Activated T-cell treated with anti-CD3 and anti-CD28 coated beads for 48 hours (primary cell): ENCODE results near the gene DIP2C.

Experiments
- DNase-seq: peaks from one replicate; pipeline ENCODE4 v3.0.0-alpha.2; 2020; ENCODE audit warnings: low read depth

DIP2C gene

DNA sequence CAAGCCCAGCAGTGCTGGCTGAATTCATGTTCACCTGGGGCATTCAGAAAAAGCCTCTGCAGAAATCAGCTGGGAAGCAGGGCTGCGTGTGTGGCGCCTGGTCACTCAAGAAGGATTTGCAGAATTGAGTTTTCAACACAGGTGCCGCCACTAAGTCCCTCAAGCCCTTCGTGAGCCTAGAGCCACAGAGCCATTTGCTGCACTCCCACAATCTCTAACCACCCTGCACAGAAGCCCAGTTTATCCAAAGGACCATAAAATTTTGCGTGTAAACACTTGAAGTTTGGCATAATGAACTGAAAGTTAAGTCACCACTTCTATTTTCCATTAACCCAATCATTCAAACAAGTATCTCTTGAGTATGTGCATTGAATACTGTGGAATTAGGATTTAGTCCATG lies 136.2 kb downstream of the DIP2C start:
- no peak for DNase-seq

DNA sequence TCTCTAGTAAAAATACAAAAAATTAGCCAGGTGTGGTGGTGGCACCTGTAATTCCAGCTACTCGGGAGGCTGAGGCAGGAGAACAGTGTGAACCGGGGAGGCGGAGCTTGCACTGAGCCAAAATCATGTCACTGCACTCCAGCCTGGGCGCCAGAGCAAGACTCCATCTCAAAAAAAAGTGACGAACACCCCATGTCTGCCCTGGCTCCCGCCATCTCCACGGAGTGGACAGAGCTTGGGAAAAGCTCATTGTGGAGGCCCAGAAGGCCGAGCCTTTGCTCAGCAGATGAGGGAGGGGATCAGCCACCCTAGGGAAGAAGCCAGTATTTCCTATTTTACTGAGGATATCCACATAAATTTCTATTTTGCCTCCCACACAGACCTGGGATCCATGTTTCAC lies 136.8 kb downstream of the DIP2C start:
- DNase-seq, result no peak

DNA sequence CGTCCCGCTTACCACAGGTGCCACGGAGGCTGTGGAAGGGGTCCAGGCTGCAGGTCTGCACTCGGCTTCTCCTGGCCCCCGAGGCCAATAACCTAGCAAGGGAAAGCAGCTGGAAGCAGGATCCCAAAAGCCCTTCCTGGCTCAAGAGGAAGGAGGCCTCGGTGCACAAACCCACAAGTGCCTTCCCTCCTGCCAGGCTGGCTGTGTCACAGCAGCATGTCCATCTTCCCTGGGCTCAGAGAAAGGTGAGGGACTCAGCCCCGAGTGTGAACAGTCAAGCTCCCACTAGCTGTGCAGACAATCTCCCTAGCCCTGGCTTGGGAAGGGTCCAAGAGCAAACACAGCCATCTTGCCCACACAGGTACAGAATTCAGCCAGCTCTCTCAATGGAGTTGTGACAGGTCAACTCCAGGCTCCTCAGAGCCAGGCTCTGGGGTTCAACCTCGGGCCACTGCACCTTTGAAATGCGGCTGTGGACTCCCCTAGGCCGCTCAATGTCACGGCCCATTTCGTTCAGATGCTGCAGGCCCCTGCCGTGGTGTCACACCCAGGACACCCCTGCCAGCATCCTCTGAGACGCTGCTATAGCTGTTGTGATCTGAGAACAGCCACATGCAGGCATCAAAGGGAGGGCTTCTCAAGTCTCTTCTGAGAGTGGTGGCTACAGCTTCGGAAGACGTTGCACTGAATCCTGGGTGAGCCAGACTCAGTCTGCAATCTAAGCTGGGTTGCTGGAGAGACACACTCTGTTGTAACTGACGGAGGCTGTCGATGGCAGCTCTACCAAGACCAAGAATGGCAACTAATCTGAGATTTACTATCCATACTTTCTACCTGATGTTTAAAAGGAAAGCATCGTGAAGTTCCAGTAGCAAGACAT lies 137.9 kb downstream of the DIP2C start:
- DNase-seq, result no peak

DNA sequence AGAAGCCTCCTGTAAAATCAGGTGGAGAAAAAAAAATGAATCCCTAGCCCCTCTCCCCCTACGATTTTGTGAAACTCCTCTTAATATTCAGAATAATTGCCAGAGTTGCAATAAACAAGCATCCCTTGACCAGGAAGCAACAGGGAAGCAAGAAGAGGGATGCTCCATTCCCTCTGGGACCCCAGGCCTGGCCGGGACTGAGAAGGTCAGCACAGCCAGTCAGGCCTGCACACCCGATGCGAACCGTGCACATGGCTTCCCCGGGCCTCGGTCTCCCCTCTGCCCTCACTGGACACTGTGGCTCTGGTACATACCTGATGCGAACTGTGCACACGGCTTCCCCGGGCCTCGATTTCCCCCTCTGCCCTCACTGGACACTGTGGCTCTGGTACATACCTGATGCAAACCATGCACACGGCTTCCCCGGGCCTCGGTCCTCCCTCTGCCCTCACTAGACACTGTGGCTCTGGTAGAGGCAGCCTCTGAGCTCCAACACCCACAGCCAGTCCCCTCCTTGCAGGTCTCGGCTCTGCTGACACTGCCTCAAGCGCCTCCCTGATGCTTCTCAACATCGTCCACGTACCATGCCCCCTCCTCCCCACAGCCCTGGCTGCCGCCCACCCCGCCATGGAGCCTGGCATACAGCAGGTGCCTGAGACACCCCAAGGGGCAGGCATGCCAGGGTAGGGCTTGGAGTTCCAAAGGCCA lies 138.6 kb downstream of the DIP2C start:
- no peak for DNase-seq

DNA sequence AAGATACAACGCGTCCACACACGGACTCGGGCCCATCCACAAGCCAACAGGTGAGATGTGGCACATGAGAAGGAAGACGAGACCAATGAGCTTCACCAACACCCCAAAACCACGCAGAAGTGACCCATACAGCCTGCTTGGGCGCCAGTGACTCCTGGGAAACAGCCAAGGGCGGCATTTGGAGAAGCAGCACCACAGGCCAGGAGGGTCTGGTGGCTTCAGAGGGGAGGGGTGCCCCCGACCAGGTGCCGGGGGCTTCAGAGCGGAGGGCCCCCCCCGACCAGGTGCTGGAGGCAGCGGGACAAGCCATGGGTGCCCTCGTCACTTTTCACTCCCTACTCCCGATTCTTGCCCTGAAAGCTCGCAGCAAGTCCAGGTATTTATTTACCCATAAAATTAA lies 140.1 kb downstream of the DIP2C start:
- DNase-seq, result no peak

DNA sequence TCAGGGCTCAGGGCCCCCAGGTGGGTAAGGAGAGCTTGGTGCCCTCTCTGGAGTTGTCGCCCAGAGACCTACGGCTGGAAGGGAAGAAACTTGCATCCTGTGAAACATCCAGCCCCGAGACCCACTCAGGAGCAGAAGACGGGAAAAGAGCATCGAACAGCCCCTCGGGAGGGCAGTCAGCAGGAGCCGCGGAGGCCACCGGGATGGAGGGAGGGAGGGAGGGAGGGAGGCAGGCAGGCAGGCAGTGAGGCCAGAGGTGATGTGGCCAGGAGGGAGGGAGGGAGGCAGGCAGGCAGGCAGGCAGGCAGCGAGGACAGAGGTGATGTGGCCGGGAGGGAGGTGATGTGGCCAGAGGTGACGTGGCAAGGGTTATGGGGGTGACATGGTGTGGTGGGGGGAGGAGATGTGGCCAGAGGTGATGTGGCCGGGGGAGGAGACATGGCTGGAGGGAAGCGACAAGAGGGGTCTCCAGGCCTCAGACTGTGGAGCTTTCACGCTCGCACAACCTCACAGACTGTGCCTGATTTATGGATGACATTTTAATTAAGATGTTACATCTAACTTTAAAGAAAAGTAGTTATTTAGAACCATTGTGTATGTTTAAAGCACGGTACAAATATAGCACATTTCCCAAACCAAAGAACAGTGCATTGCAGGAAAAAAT lies 141.1 kb downstream of the DIP2C start:
- DNase-seq, result no peak

DNA sequence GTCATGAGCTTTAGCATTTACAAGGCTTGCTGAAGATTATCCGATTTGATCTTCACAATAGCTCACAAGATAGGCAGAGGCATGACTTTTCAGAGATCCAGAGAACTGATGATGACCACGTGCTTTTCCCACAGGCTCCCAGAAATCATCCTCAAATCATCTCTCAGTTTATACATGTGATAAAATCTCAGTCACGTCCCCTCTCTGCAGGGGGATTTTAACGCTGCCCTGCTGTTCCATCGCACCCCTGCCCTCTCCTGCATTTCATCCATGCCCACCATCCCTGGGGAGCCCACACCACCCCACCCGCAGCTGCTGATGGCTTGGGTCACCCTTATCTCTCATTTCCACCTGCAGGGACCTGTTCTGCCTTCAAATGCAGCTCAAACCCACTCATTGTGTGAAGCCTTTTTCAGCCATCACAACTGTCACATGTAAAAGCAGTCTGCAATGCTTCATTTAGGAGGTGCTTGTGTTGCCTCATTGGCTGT lies 141.8 kb downstream of the DIP2C start:
- DNase-seq, result no peak

DNA sequence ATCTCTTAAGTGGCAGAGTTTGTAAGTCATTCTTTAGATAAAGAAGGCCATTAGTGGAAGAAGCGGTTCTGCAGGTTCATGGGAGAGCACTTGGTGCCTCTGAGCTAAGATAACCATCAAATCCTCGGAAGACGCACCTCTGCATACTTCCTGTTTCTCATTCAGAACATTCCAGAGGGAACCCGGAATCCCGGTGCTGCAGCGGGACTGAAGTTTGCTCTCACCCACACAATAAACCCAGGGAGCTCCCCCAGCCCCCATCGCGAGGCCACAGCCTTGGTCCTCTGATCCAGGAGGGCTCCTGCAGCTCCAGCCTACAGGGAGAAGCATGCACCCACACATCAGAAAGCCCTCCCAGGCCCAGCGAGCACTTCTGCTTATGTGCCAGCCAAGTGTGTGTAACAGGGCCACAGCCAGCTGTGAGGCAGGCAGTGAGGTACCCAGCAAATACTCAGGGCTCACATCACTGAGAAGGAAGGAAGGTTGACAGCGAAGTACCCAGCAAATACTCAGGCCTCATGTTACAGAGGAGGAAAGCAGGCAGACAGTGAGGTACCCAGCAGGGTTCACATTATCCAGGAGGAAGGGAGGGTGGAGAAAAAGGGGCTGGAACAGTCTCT lies 142.4 kb downstream of the DIP2C start:
- no peak for DNase-seq

DNA sequence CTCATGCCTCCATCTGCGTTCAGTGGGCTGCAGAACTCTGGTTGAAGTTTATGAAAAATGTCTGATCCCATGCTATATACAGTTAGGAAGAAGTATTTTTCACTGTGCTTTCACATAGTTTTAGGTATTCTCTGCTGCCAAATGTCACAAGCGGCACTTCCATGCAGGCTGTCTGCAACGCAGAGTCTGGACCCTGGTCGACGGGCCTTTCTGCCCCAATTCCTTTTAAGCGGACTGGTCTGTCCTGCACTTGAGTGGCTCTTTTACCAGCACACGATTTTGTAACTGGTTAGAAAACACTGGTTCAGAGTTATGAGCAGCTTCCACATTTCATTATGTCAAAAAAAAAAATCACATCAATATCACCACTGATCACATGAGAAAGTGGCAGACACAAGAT lies 143.0 kb downstream of the DIP2C start:
- DNase-seq, result no peak

DNA sequence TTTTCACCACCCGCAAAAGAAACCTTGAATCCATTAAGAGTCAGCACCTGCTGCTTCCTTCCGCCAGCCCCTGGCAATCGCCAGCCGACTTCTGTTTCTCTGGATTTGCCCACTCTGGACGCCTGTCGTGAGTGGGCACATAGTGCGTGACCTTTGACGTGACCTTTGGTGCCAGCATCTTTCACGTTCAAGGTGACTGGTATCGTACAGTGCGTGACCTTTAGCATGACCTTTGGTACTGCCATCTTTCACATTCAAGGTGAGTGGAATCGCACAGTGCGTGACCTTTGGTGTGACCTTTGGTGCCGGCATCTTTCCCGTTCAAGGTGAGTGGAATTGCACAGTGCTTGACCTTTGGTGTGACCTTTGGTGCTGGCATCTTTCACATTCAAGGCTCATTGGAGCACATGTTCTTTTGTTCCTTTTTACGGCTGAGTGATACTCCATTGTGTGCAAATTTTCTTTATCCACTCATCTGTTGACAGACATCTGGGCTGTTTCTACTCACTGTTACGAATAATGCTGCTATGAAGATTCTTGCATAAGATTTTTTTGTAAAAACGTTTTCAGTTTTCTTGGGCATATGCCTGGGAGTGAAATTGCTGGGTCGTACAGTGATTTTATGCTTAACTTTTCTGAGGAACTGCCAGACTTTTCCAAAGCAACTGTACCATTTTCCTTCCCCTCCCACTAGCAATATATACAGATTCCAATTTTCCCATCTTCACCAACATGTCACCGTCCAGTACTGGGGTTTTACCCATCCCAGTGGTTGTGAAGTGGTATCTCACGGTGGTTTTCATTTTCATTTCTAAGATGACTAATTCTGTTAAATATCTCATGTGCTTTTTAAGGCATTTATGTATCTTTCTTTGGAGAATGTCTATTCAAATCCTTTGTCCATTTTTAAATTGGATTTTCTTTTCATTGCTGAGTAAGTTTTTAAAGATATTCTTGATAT lies 145.3 kb downstream of the DIP2C start:
- DNase-seq, result no peak

DNA sequence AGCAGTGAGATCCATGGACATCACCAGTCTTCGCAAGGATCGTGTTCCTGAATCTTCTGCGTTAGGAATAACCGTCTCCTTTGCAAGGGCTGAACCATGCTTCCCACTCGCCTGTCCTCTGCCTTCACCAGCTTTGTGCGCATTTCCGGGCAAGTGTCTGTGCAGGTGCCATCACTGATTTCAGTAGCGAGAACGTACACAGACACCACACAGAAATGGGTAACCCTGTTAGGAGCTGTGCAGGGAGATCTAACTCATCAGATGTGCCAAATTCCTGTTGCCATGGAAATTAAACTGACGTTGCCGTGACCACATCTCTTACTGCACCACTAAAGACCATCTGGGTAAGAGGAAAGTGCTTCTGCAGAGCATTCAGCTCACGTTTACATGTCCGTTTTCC lies 146.3 kb downstream of the DIP2C start:
- DNase-seq, result no peak

DNA sequence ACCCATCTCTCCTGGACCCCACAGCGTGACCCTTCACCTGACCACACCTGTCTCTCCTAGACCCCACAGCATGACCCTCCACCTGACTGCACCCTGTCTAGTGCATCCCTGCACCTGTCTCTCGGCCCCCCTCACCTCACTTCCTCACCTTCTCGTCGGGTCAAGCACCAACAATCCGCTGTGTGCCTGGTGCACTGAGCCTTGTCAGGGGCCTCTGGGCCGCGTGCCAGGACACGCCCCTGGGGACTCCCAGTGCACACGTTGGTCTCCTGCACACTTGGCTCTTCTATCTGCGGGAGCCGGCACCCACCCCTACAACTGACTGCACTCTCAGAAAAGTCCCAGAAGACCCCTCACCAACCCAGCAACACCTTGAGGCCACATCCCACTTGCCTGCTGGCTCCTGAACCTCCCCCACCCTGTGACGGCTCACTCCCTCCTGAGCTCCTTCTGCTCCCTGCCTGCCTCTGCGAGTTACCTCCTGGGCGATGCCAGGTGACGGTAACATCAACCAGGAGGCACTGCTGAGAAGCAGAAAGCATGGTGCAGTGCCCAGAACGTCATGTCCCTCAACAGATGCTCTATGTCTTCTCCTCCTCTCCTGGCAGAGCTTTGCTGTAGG lies 147.6 kb downstream of the DIP2C start:
- no peak for DNase-seq

DNA sequence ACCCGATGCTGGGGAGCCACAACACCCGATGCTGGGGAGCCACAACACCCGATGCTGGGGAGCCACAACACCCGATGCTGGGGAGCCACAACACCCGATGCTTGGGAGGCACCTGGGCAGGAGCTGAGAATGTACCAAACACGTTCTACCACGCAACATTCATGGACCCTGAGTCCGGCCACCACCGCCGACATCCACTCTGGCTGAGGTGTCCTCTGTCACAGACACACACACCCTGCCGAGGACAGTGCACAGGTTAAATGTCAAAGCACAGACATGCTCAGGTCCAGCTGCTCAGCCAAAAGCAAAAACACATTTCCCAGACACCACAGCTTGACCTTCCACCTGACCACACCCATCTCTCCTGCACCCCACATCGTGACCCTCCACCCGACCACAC lies 148.4 kb downstream of the DIP2C start:
- no peak for DNase-seq

DNA sequence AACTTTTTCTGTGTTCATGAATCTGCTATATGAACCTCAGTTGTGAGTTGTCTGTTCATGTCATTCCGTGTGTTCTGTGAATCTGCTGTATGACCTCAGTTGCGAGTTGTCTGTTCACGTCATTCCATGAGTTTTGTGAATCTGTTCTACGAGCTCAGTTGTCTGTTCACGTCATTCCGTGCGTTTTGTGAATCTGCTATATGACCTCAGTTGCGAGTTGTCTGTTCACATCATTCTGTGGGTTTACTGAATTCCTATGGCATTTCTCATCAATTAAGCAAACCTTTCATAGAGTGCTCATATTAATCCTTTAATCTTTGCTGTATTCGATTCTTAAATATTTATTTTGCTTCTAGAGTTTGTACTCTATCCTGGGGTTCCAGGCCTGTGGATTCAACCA lies 150.6 kb downstream of the DIP2C start:
- DNase-seq, result no peak

DNA sequence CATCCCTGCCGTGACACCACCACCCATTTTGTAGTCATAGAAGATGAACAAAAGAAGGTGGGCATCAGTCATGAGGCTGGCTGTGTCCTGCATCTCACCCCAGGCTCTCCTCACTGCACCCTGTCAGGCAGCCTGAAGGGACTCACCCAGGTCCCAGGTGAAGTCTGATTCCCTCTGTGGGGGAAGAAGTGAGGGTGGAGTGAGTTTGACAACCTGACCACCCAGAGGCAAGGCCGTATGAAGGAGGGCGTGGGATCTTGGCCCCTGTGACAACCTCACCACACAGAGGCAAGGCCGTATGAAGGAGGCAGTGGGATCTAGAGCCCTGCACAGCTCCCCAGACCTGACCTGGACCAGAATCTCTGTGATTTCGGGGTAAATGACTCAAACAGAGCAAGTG lies 152.5 kb downstream of the DIP2C start:
- no peak for DNase-seq

DNA sequence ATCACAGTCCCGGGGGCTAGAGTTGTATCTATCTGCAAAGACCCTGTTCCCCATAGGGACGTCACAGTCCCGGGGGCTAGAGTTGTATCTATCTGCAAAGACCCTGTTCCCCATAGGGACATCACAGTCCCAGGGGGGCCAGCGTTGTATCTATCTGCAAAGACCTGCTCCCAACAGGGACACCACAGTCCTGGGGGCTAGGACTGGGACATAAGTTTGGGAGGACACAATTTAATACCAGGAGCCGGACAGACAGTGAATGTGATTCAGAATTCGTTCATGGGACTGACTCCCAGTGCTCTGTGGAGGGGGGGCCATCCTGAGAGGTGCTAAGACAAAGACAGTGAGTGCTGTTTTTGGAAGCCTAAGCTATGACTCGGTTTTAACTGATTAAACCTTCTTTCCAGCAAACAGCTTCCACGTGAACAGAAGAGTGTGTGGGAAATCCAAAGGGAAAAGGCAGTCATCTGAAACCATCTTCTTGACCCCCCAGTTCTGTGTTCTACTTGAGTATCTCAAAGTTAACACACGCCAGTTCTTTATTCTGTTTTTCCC lies 153.0 kb downstream of the DIP2C start:
- no peak for DNase-seq

DNA sequence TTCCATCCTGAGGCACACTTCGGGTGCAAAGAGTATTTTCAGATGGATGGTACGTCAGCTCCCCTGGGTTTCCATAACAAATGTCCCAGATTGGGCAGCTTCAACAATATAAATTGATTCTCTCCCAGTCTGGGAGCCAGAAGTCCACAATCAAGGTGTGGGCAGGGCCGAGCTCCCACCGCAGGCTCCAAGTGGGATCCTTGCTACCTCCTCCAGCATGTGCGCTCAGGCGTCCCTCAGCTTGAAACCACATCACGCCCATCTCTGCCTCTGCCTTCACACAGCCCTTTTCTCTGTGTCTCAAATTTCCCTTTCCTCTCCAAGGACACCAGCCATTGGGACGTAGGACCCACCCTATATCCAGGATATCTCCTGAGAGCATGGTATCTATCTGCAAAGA lies 153.5 kb downstream of the DIP2C start:
- no peak for DNase-seq

DNA sequence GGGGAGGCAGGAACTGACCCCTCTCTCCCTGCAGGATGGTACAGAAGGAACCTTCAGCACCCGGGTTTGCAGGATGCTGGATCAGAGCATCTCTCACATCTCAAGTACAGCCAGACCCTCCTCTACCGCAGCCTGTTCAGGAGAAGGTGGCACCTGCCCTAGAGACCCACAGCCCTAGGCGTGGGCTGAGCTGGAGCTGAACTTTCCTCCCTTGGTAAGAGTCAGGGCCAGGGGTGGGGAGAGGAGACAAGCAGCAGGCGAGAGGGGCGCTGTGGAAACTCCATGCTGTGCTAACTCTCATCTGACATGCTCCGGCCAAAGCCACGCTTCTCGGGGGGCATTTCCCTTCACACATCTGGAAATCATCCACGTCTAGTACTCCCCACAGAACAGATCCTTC lies 154.4 kb downstream of the DIP2C start:
- no peak for DNase-seq

DNA sequence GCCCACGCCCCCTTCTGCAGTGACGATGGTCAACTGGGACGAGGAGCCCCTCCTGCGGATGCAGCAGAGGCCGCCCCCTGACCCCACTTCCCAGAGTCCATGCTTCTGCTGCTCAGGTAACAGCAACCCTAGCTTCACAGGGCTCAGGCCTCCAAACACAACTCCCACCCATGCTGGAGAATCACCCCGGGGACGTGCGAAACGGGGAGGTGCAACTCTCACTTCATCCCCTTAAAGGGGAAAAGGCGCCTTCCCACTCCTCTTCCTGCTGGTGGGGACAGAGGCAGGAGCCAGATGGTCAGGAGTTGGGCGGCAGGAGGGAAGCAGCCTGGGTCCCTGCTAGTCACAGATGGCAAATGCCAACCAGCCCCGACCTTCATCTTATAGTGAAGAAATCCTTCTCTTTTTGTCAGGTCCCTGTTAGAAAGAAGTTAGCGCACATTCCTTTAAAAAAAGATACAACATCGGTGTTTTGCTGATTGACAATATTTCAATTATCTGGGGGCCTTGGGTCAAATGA lies 155.4 kb downstream of the DIP2C start:
- no peak for DNase-seq

DNA sequence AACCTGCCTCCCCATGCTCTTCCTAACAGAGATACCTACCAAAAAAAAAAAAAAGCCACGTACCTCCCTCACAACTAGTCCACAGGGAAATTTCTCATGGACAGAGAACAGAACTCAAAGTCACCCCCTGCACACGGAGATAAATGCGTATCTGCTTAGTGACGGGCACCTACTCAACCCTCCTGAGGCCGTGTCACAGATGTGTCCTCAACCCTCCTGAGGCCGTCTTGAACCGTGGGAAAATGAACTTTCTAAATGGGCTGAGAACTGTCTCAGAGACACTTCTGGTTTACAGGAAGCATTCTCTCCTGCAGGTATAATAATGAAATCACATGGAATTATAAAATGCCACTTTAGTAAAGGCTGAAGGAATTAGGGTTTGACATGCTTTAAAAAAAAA lies 155.9 kb downstream of the DIP2C start:
- no peak for DNase-seq
